Natural killer cell (primary cell): Measurements from ENCODE around the gene SLC10A6. TPM values are rescaled to one million over a fixed set of nuclear protein-coding genes. Genes with fewer than 3 reads are reported as not detected.

ENCODE experiments used
- ATAC-seq, 3 donors: fragments of 150-1000 bp in 2 of 3; fragments of 200-7000 bp in 1 of 3; cut with Tn5 transposase; 1 replicate in 1 of 3; 2 replicates in 2 of 3; pipeline ENCODE4 v1.10.0; 2021; ENCODE audit warnings: mild to moderate bottlenecking in 2 of 3, moderate library complexity in 2 of 3
- DNase-seq, 2 donors: peaks; one replicate each; pipeline versions ENCODE4 v3.0.0 to v3.0.0-alpha.2; 2013 to 2021; ENCODE audit warnings: mixed read lengths in 1 of 2
- H3K27ac ChIP-seq: one replicate; pipeline ENCODE4 v1.5.1; 2013; ENCODE audit warnings: mild to moderate bottlenecking, low read length
- H3K27me3 ChIP-seq: one replicate; pipeline ENCODE4 v1.6.1; 2013; ENCODE audit warnings: low read length; ENCODE audit not compliant: control insufficient read depth, insufficient read depth
- H3K36me3 ChIP-seq: one replicate; pipeline ENCODE4 v1.6.1; 2013; ENCODE audit warnings: low read length; ENCODE audit not compliant: control insufficient read depth, insufficient read depth
- H3K4me1 ChIP-seq: one replicate; pipeline ENCODE4 v1.6.1; 2013; ENCODE audit warnings: low read length; ENCODE audit not compliant: control insufficient read depth, insufficient read depth
- H3K4me3 ChIP-seq: one replicate; pipeline ENCODE4 v1.5.1; 2013; ENCODE audit warnings: low read length
- H3K9me3 ChIP-seq: one replicate; pipeline ENCODE4 v1.6.1; 2013; ENCODE audit warnings: low read length; ENCODE audit not compliant: control insufficient read depth, insufficient read depth
- H3K27ac Mint-ChIP-seq, 2 donors: one replicate each; pipeline ENCODE4 v1.8.0; 2022; ENCODE audit warnings: mild to moderate bottlenecking in 2 of 2, mixed read lengths in 2 of 2, moderate library complexity in 1 of 2
- H3K27me3 Mint-ChIP-seq, 2 donors: one replicate each; pipeline ENCODE4 v1.8.0; 2022; ENCODE audit warnings: low read depth in 2 of 2, mixed read lengths in 2 of 2
- H3K36me3 Mint-ChIP-seq: one replicate; pipeline ENCODE4 v1.8.0; 2022; ENCODE audit warnings: mixed read lengths
- H3K4me1 Mint-ChIP-seq, 2 donors: one replicate each; pipeline ENCODE4 v1.8.0; 2022; ENCODE audit warnings: mixed read lengths in 2 of 2
- H3K4me3 Mint-ChIP-seq: one replicate; pipeline ENCODE4 v1.8.0; 2022; ENCODE audit warnings: mild to moderate bottlenecking, moderate library complexity, mixed read lengths
- H3K9me3 Mint-ChIP-seq, 2 donors: one replicate each; pipeline ENCODE4 v1.8.0; 2022; ENCODE audit warnings: mixed read lengths in 2 of 2
- CTCF ChIP-seq: fragments of 200-600 bp; IDR thresholded peaks from one replicate; pipeline ENCODE4 v1.8.0; 2022; ENCODE audit warnings: antibody characterized with exemption
- WGBS: methylation state at CpG from one replicate; pipeline ENCODE4 v1.1.7; 2013; ENCODE audit warnings: missing lambda C conversion rate; ENCODE audit not compliant: insufficient coverage; 5-methylcytosine and 5-hydroxymethylcytosine counted together
- intact Hi-C: fragments of 100-400 bp; cut with micrococcal nuclease; formaldehyde crosslinking; loops from one replicate; pipeline ENCODE4 v1.14.2; 2022
- total RNA-seq, 4 donors: library from RNA; stranded (reverse); fragments of 120-200 nt in 1 of 4; gene quantifications; one replicate each; pipeline versions ENCODE4 v1.2.3 to v1.2.4, GENCODE V29; 2013 to 2022

The SLC10A6 gene
- total RNA-seq, 3 donors from 2014 or later (not counting 1 experiment from before 2014, with no cell fraction given), result not detected

GRCh38 chr4:86809809-86810208, 39.4 kb downstream of the SLC10A6 start:
- H3K36me3 Mint-ChIP-seq, result no peaks in the 10 kb centered on the region
- H3K4me1 Mint-ChIP-seq, result no peaks in the 10 kb centered on the region
- no peaks in the 10 kb centered on the region for H3K36me3 ChIP-seq
- H3K27me3 ChIP-seq, result no peaks in the 10 kb centered on the region
- H3K4me1 ChIP-seq, result no peaks in the 10 kb centered on the region
- no peak for DNase-seq
- no peak for TF ChIP-seq CTCF
- H3K27ac Mint-ChIP-seq, result no peak overlapping the region
- no peak overlapping the region for H3K4me3 ChIP-seq
- no peaks in the 10 kb centered on the region for H3K9me3 ChIP-seq
- H3K27ac ChIP-seq, result no peak overlapping the region
- no peak overlapping the region for H3K4me3 Mint-ChIP-seq
- intact Hi-C loops, result no loop called here
- whole genome bisulfite sequencing, result 86% methylated on average over 2 of the region's 3 CpGs
- no peaks in the 10 kb centered on the region for H3K27me3 Mint-ChIP-seq
- no peak for ATAC-seq
- peaks cover 0 to 5% of the 10 kb centered on the region in 2 donors for H3K9me3 Mint-ChIP-seq

- Histone ChIP-seq H3K9me3 (no peaks in the 10 kb centered on the region), H3K36me3 (no peaks in the 10 kb centered on the region), H3K4me3 (no peak overlapping the region), H3K27ac (no peak overlapping the region), H3K4me1 (no peaks in the 10 kb centered on the region), H3K27me3 (no peaks in the 10 kb centered on the region)
- H3K4me3 Mint-ChIP-seq, result no peak overlapping the region
- peaks cover 6 to 7% of the 10 kb centered on the region in 2 donors for H3K9me3 Mint-ChIP-seq
- no peaks in the 10 kb centered on the region for H3K4me1 Mint-ChIP-seq
- no peak for DNase-seq
- H3K27me3 Mint-ChIP-seq, result no peaks in the 10 kb centered on the region
- H3K36me3 Mint-ChIP-seq, result no peaks in the 10 kb centered on the region
- H3K27ac Mint-ChIP-seq, result no peak overlapping the region
- TF ChIP-seq CTCF, result no peak
- intact Hi-C loops, result no loop called here
- ATAC-seq, result no peak
- WGBS, result 97% methylated on average over 8 of the region's 8 CpGs
Observed at GRCh38 chr4:86791126-86791525, 58.1 kb downstream of the SLC10A6 start.

GRCh38 chr4:86788826-86789225, 60.4 kb downstream of the SLC10A6 start:
- intact Hi-C loops, result no loop called here
- H3K27me3 ChIP-seq, result no peaks in the 10 kb centered on the region
- Mint-ChIP-seq H3K4me3 (no peak overlapping the region), H3K4me1 (no peaks in the 10 kb centered on the region), H3K27ac (no peak overlapping the region), H3K27me3 (no peaks in the 10 kb centered on the region), H3K36me3 (no peaks in the 10 kb centered on the region), H3K9me3 (peaks cover 6 to 7% of the 10 kb centered on the region in 2 donors)
- DNase-seq (no peak), ATAC-seq (no peak)
- H3K4me3 ChIP-seq, result no peak overlapping the region
- no peaks in the 10 kb centered on the region for H3K36me3 ChIP-seq
- no peaks in the 10 kb centered on the region for H3K4me1 ChIP-seq
- 91% methylated on average over 2 of the region's 2 CpGs for WGBS
- TF ChIP-seq CTCF, result no peak
- no peaks in the 10 kb centered on the region for H3K9me3 ChIP-seq
- no peak overlapping the region for H3K27ac ChIP-seq

- no peak overlapping the region for H3K4me3 Mint-ChIP-seq
- Histone ChIP-seq H3K9me3 (no peaks in the 10 kb centered on the region), H3K27ac (no peak overlapping the region), H3K4me3 (no peak overlapping the region), H3K36me3 (no peaks in the 10 kb centered on the region), H3K4me1 (no peaks in the 10 kb centered on the region), H3K27me3 (no peaks in the 10 kb centered on the region)
- 85% methylated on average over 4 of the region's 4 CpGs for WGBS
- H3K9me3 Mint-ChIP-seq, result peaks cover 2 to 3% of the 10 kb centered on the region in 2 donors
- no peaks in the 10 kb centered on the region for H3K36me3 Mint-ChIP-seq
- intact Hi-C loops, result no loop called here
- H3K4me1 Mint-ChIP-seq, result no peaks in the 10 kb centered on the region
- DNase-seq (no peak), ATAC-seq (no peak)
- H3K27ac Mint-ChIP-seq, result no peak overlapping the region
- H3K27me3 Mint-ChIP-seq, result no peaks in the 10 kb centered on the region
- TF ChIP-seq CTCF, result no peak
Observed at GRCh38 chr4:86778175-86778574, 71.0 kb downstream of the SLC10A6 start.
